GM13977 (cell line): ENCODE results near the gene SSH2.

ENCODE experiments used
- DNase-seq: peaks from one replicate; pipeline ENCODE4 v3.0.0; 2012; ENCODE audit warnings: low spot score
- in situ Hi-C: fragments of 300-500 bp; cut with MboI; formaldehyde crosslinking; loops from one replicate; pipeline ENCODE4 v1.12.0; 2022; ENCODE audit warnings: low sequenced_read_pairs, low pct_unique_long_range_greater_than_20kb, mixed read lengths, inconsistent platforms; ENCODE audit not compliant: unreplicated experiment
- TF ChIP-seq, protein P1 (sequence below): IDR thresholded peaks from 2 replicates; pipeline ENCODE4 v1.5.1; 2012; ENCODE audit warnings: mild to moderate bottlenecking, control low read depth; ENCODE audit not compliant: insufficient read depth; ENCODE audit errors: extremely low read depth, missing control alignments

SSH2 gene

DNA sequence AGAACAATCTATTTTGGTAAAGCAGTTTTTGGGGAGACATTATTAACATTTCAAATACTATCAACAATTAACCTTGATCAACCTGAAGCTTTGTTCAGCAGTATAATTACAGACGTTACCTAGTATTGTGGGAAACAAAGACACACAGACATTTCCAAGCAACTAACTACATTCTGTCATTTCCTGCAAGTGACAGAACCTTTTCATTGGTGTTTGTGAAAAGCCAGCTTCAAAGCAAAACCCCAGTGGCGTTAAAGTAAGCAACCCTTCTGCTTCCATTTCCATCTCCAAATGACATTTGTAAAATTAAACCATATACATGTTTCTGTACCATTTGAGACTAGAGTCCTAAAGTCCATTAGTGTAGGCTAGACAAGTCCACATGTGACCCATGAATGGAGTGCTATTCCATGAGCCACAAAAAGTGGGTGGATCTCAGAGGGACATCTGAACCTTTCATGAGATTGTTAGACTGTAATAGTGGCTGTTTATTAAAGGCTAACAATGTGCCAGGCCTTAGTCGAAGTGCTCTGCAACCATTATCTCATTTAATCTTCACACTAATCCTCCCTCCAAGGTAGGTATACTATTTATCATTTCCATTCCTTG, 101.2 kb downstream of the SSH2 start:
- DNase-seq: no peak
- TF ChIP-seq, protein P1, sequence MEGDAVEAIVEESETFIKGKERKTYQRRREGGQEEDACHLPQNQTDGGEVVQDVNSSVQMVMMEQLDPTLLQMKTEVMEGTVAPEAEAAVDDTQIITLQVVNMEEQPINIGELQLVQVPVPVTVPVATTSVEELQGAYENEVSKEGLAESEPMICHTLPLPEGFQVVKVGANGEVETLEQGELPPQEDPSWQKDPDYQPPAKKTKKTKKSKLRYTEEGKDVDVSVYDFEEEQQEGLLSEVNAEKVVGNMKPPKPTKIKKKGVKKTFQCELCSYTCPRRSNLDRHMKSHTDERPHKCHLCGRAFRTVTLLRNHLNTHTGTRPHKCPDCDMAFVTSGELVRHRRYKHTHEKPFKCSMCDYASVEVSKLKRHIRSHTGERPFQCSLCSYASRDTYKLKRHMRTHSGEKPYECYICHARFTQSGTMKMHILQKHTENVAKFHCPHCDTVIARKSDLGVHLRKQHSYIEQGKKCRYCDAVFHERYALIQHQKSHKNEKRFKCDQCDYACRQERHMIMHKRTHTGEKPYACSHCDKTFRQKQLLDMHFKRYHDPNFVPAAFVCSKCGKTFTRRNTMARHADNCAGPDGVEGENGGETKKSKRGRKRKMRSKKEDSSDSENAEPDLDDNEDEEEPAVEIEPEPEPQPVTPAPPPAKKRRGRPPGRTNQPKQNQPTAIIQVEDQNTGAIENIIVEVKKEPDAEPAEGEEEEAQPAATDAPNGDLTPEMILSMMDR: no peak
- in situ Hi-C loops: no loop called here

DNA sequence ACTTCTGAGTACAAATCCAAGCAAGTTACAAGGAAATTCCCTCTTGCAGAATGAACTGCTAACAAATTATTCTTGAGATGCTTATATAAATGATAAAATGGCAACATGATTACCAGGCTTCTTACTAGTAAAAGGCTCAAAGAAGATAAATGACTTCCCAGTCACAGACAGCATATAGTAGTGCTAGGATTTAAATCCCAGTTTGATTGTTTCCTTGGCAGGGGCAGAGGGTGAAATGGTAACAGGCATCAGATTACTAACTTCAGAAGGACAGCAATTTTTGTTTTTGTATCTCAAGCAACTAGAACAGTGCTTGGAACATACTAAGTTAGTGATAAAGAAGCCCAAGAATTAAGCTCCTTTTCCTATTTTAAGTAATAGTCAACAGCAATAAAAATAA, 102.8 kb downstream of the SSH2 start:
- in situ Hi-C loops: no loop called here
- no peak for DNase-seq
- TF ChIP-seq, protein P1: no peak

DNA sequence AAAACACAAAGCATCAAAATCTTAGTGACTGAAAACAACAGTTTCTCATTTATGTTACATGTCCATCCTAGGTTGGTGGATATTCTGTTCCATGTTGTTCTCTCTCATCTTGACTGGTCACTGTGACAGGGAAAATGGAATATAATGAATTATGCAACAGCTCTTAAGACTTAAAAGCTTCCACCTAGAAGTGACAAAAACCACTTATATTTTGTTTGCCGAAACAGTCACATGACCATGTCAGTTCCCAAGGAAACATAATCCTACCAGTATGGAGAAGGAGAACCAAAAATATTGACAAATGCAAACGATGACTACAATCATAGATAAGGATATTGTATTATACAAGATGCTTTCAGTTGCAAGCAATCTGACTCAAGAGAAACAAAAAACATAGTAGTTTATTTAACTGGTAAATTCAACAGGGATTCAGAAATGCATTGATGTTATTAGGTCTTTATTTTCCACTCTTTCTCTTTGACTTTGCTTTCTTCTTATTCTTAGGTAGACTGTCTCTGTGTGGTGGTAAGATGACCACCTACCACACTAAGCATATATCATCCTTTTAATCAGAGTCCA, 103.8 kb downstream of the SSH2 start:
- TF ChIP-seq, protein P1: no peak
- DNase-seq: no peak
- in situ Hi-C loops: no loop called here

DNA sequence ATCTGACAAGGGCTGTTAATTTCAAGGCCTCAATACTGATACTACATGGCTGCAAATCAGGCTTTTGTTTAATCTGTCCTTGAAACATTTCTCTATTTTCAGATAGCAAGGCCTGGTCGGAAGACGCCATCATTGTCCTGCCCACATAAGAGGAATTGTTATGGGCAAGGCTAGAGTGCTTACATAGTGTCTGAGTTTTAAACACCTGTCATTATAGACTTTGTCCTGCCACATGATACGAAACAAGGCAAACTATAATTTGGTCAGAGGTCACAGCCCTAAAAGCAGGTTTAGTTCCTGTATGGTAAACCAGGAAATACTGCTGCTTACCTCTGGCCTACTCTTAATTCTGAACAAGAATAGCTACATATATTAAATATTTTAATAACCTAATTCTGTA, 104.4 kb downstream of the SSH2 start:
- no peak for DNase-seq
- in situ Hi-C loops: no loop called here
- TF ChIP-seq, protein P1: no peak

DNA sequence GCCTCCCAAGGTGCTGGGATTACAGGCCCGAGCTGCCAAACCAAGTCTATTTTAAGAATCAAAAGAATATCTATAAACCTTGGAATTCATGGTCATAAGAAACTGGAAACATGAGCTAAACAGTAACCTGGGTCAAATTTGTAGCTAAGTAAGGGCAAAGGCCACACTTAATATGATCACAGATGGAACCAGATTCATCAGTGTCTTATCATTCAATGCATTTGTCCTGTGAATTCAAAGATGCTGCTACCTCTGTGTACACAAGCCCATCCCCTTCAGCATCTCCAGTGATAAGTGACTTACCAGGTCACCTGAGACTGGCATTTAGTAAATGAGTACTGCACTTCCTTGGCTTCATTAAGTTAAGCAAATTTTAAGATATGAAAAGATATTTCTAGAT, 108.1 kb downstream of the SSH2 start:
- DNase-seq: no peak
- TF ChIP-seq, protein P1: no peak
- in situ Hi-C loops: no loop called here

DNA sequence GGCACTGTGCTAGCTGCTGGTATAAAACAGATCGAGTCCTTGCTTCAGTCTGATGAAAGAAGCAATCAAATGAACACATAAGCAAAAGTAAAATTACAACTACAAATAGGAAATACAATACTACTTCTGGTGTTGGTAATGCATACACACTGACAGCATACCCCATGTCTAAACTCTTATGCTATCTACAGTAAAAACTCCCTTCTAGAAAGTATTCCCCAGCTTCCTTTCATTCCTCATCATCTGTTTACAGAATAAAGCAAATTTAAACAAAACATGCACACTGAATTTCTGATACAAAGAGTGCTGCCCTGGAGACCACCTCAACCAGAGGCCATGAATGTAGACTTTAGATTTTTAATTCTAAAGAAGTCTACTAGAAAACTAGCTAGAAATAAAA, 109.6 kb downstream of the SSH2 start:
- TF ChIP-seq, protein P1: no peak
- DNase-seq: no peak
- in situ Hi-C loops: no loop called here
